ENCODE results near the gene TFG.

The TFG gene

GRCh38 chr3:100745617-100746016, 36.3 kb downstream of the TFG start:
- no peak for DNase-seq (ENCODE audit: extremely low read depth, low read depth)
- TF ChIP-seq, protein P1, sequence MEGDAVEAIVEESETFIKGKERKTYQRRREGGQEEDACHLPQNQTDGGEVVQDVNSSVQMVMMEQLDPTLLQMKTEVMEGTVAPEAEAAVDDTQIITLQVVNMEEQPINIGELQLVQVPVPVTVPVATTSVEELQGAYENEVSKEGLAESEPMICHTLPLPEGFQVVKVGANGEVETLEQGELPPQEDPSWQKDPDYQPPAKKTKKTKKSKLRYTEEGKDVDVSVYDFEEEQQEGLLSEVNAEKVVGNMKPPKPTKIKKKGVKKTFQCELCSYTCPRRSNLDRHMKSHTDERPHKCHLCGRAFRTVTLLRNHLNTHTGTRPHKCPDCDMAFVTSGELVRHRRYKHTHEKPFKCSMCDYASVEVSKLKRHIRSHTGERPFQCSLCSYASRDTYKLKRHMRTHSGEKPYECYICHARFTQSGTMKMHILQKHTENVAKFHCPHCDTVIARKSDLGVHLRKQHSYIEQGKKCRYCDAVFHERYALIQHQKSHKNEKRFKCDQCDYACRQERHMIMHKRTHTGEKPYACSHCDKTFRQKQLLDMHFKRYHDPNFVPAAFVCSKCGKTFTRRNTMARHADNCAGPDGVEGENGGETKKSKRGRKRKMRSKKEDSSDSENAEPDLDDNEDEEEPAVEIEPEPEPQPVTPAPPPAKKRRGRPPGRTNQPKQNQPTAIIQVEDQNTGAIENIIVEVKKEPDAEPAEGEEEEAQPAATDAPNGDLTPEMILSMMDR (IDR thresholded peaks at IDR 0.05; ENCODE audit: low read depth, low read length), result no peak

GRCh38 chr3:100746092-100746491, 36.8 kb downstream of the TFG start:
- TF ChIP-seq, protein P1 (IDR thresholded peaks at IDR 0.05; ENCODE audit: low read depth, low read length), result no peak
- no peak for DNase-seq (ENCODE audit: extremely low read depth, low read depth)

- TF ChIP-seq, protein P1 (IDR thresholded peaks at IDR 0.05; ENCODE audit: low read depth, low read length), result no peak
Measured at GRCh38 chr3:100748220-100748619, 38.9 kb downstream of the TFG start.

DNA sequence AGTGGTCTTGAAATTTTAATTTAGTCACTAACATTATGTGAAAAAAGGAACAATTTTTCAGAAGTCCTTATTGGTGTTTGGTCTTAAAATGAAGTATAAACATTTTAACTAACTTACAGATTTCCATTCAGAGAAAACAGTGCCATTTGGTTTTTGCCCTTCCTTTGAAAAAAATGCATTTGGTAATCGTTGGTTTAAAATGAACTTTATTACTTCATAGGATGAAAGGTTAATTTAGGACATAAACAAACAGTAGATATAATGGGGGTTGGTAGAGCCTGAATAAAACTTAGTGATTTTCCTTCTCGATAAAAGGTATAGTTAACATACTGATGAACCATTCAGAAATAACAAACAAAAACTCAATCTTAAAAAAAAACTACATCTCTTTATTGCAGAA, 39.7 kb downstream of the TFG start:
- TF ChIP-seq, protein P1 (IDR thresholded peaks at IDR 0.05; ENCODE audit: low read depth, low read length), result no peak
- no peak for DNase-seq (ENCODE audit: extremely low read depth, low read depth)

More at GRCh38 chr3:100748220-100748619, 38.9 kb downstream of the TFG start:
- no peak for DNase-seq (ENCODE audit: extremely low read depth, low read depth)

GRCh38 chr3:100753846-100754245, 44.6 kb downstream of the TFG start:
- DNase-seq (ENCODE audit: extremely low read depth, low read depth), result no peak
- TF ChIP-seq, protein P1 (IDR thresholded peaks at IDR 0.05; ENCODE audit: low read depth, low read length), result no peak

DNA sequence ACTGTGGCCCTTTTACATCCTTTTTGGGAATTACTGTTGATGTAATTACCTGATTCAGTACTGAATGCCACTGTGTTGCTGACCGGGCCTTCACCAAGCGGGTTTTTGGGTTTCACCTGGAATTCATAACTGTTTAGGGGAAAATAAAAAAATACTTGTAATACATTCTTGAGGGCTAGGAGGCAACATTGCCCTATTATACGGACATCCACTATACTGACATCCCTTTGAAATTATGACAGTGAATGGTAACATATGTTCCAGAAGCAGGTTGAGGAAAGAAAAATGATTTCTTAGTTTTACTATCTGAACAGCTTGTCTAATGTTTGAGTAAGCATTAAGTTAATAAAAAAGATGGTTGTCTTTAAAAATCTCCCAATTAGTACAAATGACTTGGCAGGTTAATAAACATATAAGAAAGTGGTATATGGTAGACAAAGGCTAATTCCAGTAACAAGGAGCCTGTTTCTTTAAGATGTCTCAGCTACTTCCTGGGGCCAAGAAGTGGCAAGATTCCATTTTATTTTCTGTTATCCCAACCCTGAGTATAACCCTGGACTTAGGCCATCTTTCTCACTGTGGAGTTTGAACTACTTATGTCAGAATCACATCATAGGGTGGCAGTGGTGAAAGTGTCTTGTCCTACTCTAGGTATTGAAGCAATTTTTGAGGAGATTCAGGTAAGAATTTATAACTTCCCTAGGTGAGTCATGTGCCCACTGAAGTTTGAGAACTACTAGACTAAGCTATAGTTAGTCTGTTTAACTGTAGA, 45.5 kb downstream of the TFG start:
- DNase-seq (ENCODE audit: extremely low read depth, low read depth), result no peak
- TF ChIP-seq, protein P1 (IDR thresholded peaks at IDR 0.05; ENCODE audit: low read depth, low read length), result no peak

GRCh38 chr3:100756441-100756840, 47.1 kb downstream of the TFG start:
- DNase-seq (ENCODE audit: extremely low read depth, low read depth), result peak; percentile 73

More at GRCh38 chr3:100756441-100756840, 47.1 kb downstream of the TFG start:
- TF ChIP-seq, protein P1 (IDR thresholded peaks at IDR 0.05; ENCODE audit: low read depth, low read length), result no peak
